CD8-positive, alpha-beta memory T cell (primary cell): ENCODE measurements around the gene OR2T35. TPM values are rescaled to one million over a fixed set of nuclear protein-coding genes. Genes with fewer than 3 reads are reported as not detected.
"Not testable (repeated sequence)": the region's sequence is repeated elsewhere in the genome, so short reads cannot be mapped to it uniquely, and the experiment has no call there.

Experiments
- CTCF ChIA-PET: fragments of 350-600 bp; sonication (Branson Sonifier 250); formaldehyde crosslinking; loops from one replicate; lab custom pipeline; 2021; ENCODE audit warnings: antibody characterized with exemption; lab: Charles Lee
- POLR2A ChIA-PET: fragments of 350-600 bp; sonication (Branson Sonifier 250); formaldehyde crosslinking; loops from one replicate; lab custom pipeline; 2021; ENCODE audit warnings: antibody characterized with exemption; lab: Charles Lee
- DNase-seq, 5 donors: peaks; one replicate each; pipeline versions ENCODE4 v3.0.0 to v3.0.0-alpha.2; 2020 to 2022; ENCODE audit warnings: mixed read lengths in 1 of 5
- H3K27ac ChIP-seq: one replicate; pipeline ENCODE4 v1.7.0; 2013; ENCODE audit warnings: low read depth, mild to moderate bottlenecking, low read length, moderate library complexity
- H3K27me3 ChIP-seq: 2 replicates; pipeline ENCODE4 v1.7.0; 2013; ENCODE audit warnings: low read length, mild to moderate bottlenecking; ENCODE audit not compliant: insufficient read depth, poor library complexity, severe bottlenecking
- H3K36me3 ChIP-seq: 2 replicates; pipeline ENCODE4 v1.7.0; 2013; ENCODE audit warnings: mild to moderate bottlenecking, low read length, moderate library complexity; ENCODE audit not compliant: insufficient read depth
- H3K4me1 ChIP-seq: 2 replicates; pipeline ENCODE4 v1.7.0; 2013; ENCODE audit warnings: mild to moderate bottlenecking, low read length, moderate library complexity; ENCODE audit not compliant: insufficient read depth
- H3K4me3 ChIP-seq: 2 replicates; pipeline ENCODE4 v1.7.0; 2013; ENCODE audit warnings: mild to moderate bottlenecking, low read length
- H3K9me3 ChIP-seq: 2 replicates; pipeline ENCODE4 v1.7.0; 2013; ENCODE audit warnings: mild to moderate bottlenecking, low read length
- H3K27ac Mint-ChIP-seq, 8 donors: one replicate each; pipeline ENCODE4 v1.8.0; 2020 to 2021; ENCODE audit warnings: mixed read lengths in 8 of 8, mild to moderate bottlenecking in 6 of 8, inconsistent platforms in 3 of 8, moderate library complexity in 3 of 8
- H3K27me3 Mint-ChIP-seq, 2 donors: one replicate each; pipeline ENCODE4 v1.8.0; 2020 to 2021; ENCODE audit warnings: mixed read lengths in 2 of 2, mild to moderate bottlenecking in 1 of 2, moderate library complexity in 1 of 2
- H3K36me3 Mint-ChIP-seq, 3 donors: one replicate each; pipeline ENCODE4 v1.8.0; 2020 to 2021; ENCODE audit warnings: mixed read lengths in 3 of 3, inconsistent platforms in 1 of 3, mild to moderate bottlenecking in 1 of 3
- H3K4me1 Mint-ChIP-seq, 3 donors: one replicate each; pipeline ENCODE4 v1.8.0; 2020 to 2021; ENCODE audit warnings: mixed read lengths in 3 of 3, inconsistent platforms in 1 of 3, mild to moderate bottlenecking in 1 of 3
- H3K4me3 Mint-ChIP-seq, 7 donors: one replicate each; pipeline ENCODE4 v1.8.0; 2020 to 2021; ENCODE audit warnings: mixed read lengths in 7 of 7, mild to moderate bottlenecking in 6 of 7, moderate library complexity in 4 of 7, inconsistent platforms in 2 of 7
- H3K9me3 Mint-ChIP-seq, 5 donors: one replicate each; pipeline ENCODE4 v1.8.0; 2020 to 2022; ENCODE audit warnings: mixed read lengths in 5 of 5, mild to moderate bottlenecking in 3 of 5, moderate library complexity in 2 of 5, inconsistent platforms in 1 of 5
- polyA plus RNA-seq: library from polyadenylated mRNA; unstranded; fragments of 300-500 nt; fragmentation: Illumina TruSeq; gene quantifications from one replicate; pipeline ENCODE4 v1.2.3, GENCODE V29; 2021
- total RNA-seq, 2 experiments: library from RNA; stranded (reverse); gene quantifications; one replicate each; pipeline ENCODE4 v1.2.3, GENCODE V29; 2021

Gene OR2T35
- total and polyA plus RNA-seq, 3 experiments from 2014 or later: not detected

GRCh38 chr1:248656797-248657196 is 11.7 kb upstream of the OR2T35 start:
- H3K27me3 ChIP-seq, POLR2A ChIA-PET, H3K27ac Mint-ChIP-seq, H3K9me3 Mint-ChIP-seq, H3K4me3 ChIP-seq, H3K27ac ChIP-seq, H3K36me3 Mint-ChIP-seq, H3K4me1 Mint-ChIP-seq, CTCF ChIA-PET, DNase-seq, H3K4me1 ChIP-seq, H3K4me3 Mint-ChIP-seq, H3K36me3 ChIP-seq, H3K9me3 ChIP-seq: not testable (repeated sequence)
- H3K27me3 Mint-ChIP-seq: peaks cover 5 to 14% of the 10 kb centered on the region in 2 donors

GRCh38 chr1:248655354-248655753 is 10.3 kb upstream of the OR2T35 start, which contains the start of gene OR2T27:
Gene OR2T27, minus strand, starts transcription at chr1:248655528. Its CDS starts 4,644 bp downstream, at chr1:248650884.
- H3K4me3 Mint-ChIP-seq, DNase-seq, H3K36me3 ChIP-seq, CTCF ChIA-PET, H3K27me3 ChIP-seq, H3K27ac ChIP-seq, H3K36me3 Mint-ChIP-seq, H3K4me1 Mint-ChIP-seq, H3K9me3 Mint-ChIP-seq, H3K27me3 Mint-ChIP-seq, H3K9me3 ChIP-seq, H3K27ac Mint-ChIP-seq, H3K4me3 ChIP-seq, POLR2A ChIA-PET, H3K4me1 ChIP-seq: not testable (repeated sequence)

GRCh38 chr1:248648770-248649536 is 3.9 kb upstream of the OR2T35 start:
- H3K4me3 Mint-ChIP-seq, CTCF ChIA-PET, H3K36me3 ChIP-seq, H3K27ac Mint-ChIP-seq, H3K4me3 ChIP-seq, H3K4me1 ChIP-seq, H3K9me3 ChIP-seq, H3K27me3 ChIP-seq, H3K4me1 Mint-ChIP-seq, H3K27me3 Mint-ChIP-seq, H3K27ac ChIP-seq, DNase-seq, H3K36me3 Mint-ChIP-seq, H3K9me3 Mint-ChIP-seq, POLR2A ChIA-PET: not testable (repeated sequence)

DNA sequence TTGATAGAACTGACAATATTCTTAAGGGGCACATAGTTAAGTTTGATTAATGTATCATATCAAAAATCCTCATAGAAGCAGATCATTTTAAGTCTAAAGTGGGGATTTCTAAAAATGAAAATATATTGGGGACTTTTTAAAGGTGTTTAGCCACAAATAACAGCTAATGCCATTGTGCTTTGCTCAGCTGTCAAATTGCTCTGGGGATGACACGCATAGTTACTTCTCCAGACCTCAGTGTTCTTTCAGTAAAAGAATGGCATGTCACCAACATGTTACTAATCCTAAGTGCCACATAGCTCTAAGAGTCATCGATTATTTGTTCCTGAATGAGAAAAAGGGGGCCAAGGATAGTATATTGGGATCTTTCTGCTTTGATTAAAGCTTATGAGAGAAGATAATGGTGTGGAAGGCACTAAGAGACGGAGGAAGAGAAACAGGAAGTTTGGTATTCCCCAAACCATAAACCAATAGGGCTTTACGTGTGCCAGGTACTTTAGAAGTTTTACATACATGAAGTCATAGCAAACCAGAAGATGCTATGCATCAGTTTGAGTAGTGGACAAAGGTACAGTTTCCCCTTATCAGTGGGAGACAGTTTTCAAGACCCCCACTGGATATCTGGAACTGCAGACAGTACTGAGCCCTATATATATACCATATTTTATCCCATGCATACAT is 2.0 kb downstream of the OR2T35 start:
- H3K27me3 Mint-ChIP-seq, H3K36me3 ChIP-seq, H3K9me3 Mint-ChIP-seq, H3K27ac ChIP-seq, POLR2A ChIA-PET, H3K4me3 ChIP-seq, H3K36me3 Mint-ChIP-seq, H3K27me3 ChIP-seq, H3K9me3 ChIP-seq, H3K4me3 Mint-ChIP-seq, H3K27ac Mint-ChIP-seq, H3K4me1 ChIP-seq, H3K4me1 Mint-ChIP-seq, CTCF ChIA-PET, DNase-seq: not testable (repeated sequence)

DNA sequence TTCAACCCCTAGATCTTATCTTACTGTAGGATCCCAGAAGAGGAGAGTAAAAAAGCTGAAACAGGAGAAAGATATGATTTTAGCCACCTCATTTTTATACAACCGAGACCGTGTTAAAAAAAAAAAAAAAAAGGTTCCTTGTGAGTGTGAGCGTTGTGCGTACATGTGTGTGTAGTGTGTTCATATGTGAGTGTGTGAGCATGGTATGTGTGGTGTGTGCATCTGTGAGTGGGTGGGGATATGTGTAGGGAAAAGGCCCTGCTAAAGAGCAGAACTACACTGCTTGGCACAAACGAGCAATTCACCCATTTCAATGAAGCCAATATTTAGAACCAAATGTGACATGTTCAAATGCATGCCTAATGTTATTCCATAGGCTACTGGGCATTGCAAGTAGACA is 3.5 kb downstream of the OR2T35 start:
- H3K27ac Mint-ChIP-seq, CTCF ChIA-PET: not testable (repeated sequence)

GRCh38 chr1:248640906-248641305 is 4.2 kb downstream of the OR2T35 start:
- H3K4me3 Mint-ChIP-seq, H3K27ac ChIP-seq, H3K27me3 ChIP-seq, H3K4me3 ChIP-seq, H3K9me3 Mint-ChIP-seq, CTCF ChIA-PET, H3K36me3 Mint-ChIP-seq, DNase-seq, H3K36me3 ChIP-seq, H3K27ac Mint-ChIP-seq, H3K27me3 Mint-ChIP-seq, POLR2A ChIA-PET, H3K9me3 ChIP-seq, H3K4me1 Mint-ChIP-seq, H3K4me1 ChIP-seq: not testable (repeated sequence)

More for the DNA sequence above, 3.5 kb downstream of the OR2T35 start:
- H3K36me3 Mint-ChIP-seq, H3K9me3 ChIP-seq, H3K27me3 ChIP-seq, H3K27me3 Mint-ChIP-seq, H3K36me3 ChIP-seq, H3K4me1 Mint-ChIP-seq, H3K4me3 Mint-ChIP-seq, H3K27ac ChIP-seq, H3K9me3 Mint-ChIP-seq, H3K4me1 ChIP-seq, POLR2A ChIA-PET, H3K4me3 ChIP-seq, DNase-seq: not testable (repeated sequence)

- H3K27ac Mint-ChIP-seq, DNase-seq, POLR2A ChIA-PET, CTCF ChIA-PET, H3K9me3 Mint-ChIP-seq, H3K27ac ChIP-seq, H3K9me3 ChIP-seq, H3K27me3 Mint-ChIP-seq, H3K4me1 Mint-ChIP-seq, H3K4me3 Mint-ChIP-seq, H3K36me3 ChIP-seq, H3K4me3 ChIP-seq, H3K36me3 Mint-ChIP-seq, H3K27me3 ChIP-seq, H3K4me1 ChIP-seq: not testable (repeated sequence)
Measured at GRCh38 chr1:248639652-248640051, 5.4 kb downstream of the OR2T35 start.

GRCh38 chr1:248636612-248637011 is 8.5 kb downstream of the OR2T35 start:
- H3K36me3 ChIP-seq, H3K4me1 Mint-ChIP-seq, H3K4me3 ChIP-seq, H3K36me3 Mint-ChIP-seq, POLR2A ChIA-PET, H3K4me1 ChIP-seq, H3K27ac ChIP-seq, H3K27me3 ChIP-seq, H3K9me3 ChIP-seq, H3K4me3 Mint-ChIP-seq, DNase-seq, H3K27ac Mint-ChIP-seq, H3K9me3 Mint-ChIP-seq, CTCF ChIA-PET, H3K27me3 Mint-ChIP-seq: not testable (repeated sequence)
